ENCODE data around the gene STK4. TPM values are rescaled to one million over a fixed set of nuclear protein-coding genes. Genes with fewer than 3 reads are reported as not detected.

STK4 gene
- polyA plus RNA-seq, 1 donor from 2014 or later: 14.0 TPM

GRCh38 chr20:45036044-45036755 lies 69.9 kb downstream of the STK4 start:
- no peak overlapping the region for H3K4me3 ChIP-seq (ENCODE audit: low read length)
- H3K27me3 ChIP-seq (ENCODE audit: insufficient read depth, low read depth, low read length): no peaks in the 10 kb centered on the region
- no peak overlapping the region for H3K9ac ChIP-seq (ENCODE audit: low read length)
- H3K27ac ChIP-seq (ENCODE audit: low read length): no peak overlapping the region
- no peaks in the 10 kb centered on the region for H3K79me2 ChIP-seq (replicated peaks; ENCODE audit: insufficient read depth, low read length)
- H4K20me1 ChIP-seq (ENCODE audit: insufficient read depth): no peaks in the 10 kb centered on the region
- no peaks in the 10 kb centered on the region for H3K9me3 ChIP-seq (ENCODE audit: low read length)
- no peaks in the 10 kb centered on the region for H3K9me2 ChIP-seq (ENCODE audit: insufficient read depth, low read length)
- H3F3A ChIP-seq (ENCODE audit: insufficient read depth, low read length, poor library complexity, severe bottlenecking): no peaks in the 10 kb centered on the region
- no peak overlapping the region for H3K4me2 ChIP-seq (ENCODE audit: low read length)
- TF ChIP-seq CTCF (IDR thresholded peaks at IDR 0.05; ENCODE audit: poor library complexity, severe bottlenecking) (no peak), TAF1 (IDR thresholded peaks at IDR 0.05; ENCODE audit: low read depth) (no peak), EZH2 (IDR thresholded peaks at IDR 0.05; ENCODE audit: borderline replicate concordance, insufficient read depth, low read length, poor library complexity, severe bottlenecking) (no peak), EP300 (conservative IDR thresholded peaks at IDR 0.05; ENCODE audit: poor library complexity, severe bottlenecking) (no peak), SMC3 (conservative IDR thresholded peaks at IDR 0.05; ENCODE audit: poor library complexity) (no peak), RAD21 (conservative IDR thresholded peaks at IDR 0.05) (no peak), POLR2AphosphoS5 (IDR thresholded peaks at IDR 0.05) (no peak), MXI1 (conservative IDR thresholded peaks at IDR 0.05; ENCODE audit: poor library complexity, severe bottlenecking) (no peak)
- TF ChIP-seq, protein P1, sequence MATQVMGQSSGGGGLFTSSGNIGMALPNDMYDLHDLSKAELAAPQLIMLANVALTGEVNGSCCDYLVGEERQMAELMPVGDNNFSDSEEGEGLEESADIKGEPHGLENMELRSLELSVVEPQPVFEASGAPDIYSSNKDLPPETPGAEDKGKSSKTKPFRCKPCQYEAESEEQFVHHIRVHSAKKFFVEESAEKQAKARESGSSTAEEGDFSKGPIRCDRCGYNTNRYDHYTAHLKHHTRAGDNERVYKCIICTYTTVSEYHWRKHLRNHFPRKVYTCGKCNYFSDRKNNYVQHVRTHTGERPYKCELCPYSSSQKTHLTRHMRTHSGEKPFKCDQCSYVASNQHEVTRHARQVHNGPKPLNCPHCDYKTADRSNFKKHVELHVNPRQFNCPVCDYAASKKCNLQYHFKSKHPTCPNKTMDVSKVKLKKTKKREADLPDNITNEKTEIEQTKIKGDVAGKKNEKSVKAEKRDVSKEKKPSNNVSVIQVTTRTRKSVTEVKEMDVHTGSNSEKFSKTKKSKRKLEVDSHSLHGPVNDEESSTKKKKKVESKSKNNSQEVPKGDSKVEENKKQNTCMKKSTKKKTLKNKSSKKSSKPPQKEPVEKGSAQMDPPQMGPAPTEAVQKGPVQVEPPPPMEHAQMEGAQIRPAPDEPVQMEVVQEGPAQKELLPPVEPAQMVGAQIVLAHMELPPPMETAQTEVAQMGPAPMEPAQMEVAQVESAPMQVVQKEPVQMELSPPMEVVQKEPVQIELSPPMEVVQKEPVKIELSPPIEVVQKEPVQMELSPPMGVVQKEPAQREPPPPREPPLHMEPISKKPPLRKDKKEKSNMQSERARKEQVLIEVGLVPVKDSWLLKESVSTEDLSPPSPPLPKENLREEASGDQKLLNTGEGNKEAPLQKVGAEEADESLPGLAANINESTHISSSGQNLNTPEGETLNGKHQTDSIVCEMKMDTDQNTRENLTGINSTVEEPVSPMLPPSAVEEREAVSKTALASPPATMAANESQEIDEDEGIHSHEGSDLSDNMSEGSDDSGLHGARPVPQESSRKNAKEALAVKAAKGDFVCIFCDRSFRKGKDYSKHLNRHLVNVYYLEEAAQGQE (IDR thresholded peaks at IDR 0.05; ENCODE audit: borderline replicate concordance): no peak
- no peak overlapping the region for H2AFZ ChIP-seq (ENCODE audit: low read depth, low read length)
- no peaks in the 10 kb centered on the region for H3K36me3 ChIP-seq (ENCODE audit: insufficient read depth, low read length)

- Histone ChIP-seq H3K9me2 (ENCODE audit: insufficient read depth, low read length) (no peaks in the 10 kb centered on the region), H3K27me3 (ENCODE audit: insufficient read depth, low read depth, low read length) (no peaks in the 10 kb centered on the region), H4K20me1 (ENCODE audit: insufficient read depth) (no peaks in the 10 kb centered on the region), H3K36me3 (ENCODE audit: insufficient read depth, low read length) (no peaks in the 10 kb centered on the region), H3K9ac (ENCODE audit: low read length) (no peak overlapping the region), H2AFZ (ENCODE audit: low read depth, low read length) (no peak overlapping the region), H3K27ac (ENCODE audit: low read length) (no peak overlapping the region), H3F3A (ENCODE audit: insufficient read depth, low read length, poor library complexity, severe bottlenecking) (no peaks in the 10 kb centered on the region), H3K9me3 (ENCODE audit: low read length) (no peaks in the 10 kb centered on the region), H3K4me3 (ENCODE audit: low read length) (no peak overlapping the region), H3K4me2 (ENCODE audit: low read length) (no peak overlapping the region), H3K79me2 (replicated peaks; ENCODE audit: insufficient read depth, low read length) (no peaks in the 10 kb centered on the region)
- no peak for TF ChIP-seq TAF1 (IDR thresholded peaks at IDR 0.05; ENCODE audit: low read depth)
- TF ChIP-seq RAD21 (conservative IDR thresholded peaks at IDR 0.05): no peak
- no peak for TF ChIP-seq EP300 (conservative IDR thresholded peaks at IDR 0.05; ENCODE audit: poor library complexity, severe bottlenecking)
- TF ChIP-seq MXI1 (conservative IDR thresholded peaks at IDR 0.05; ENCODE audit: poor library complexity, severe bottlenecking): no peak
- TF ChIP-seq, protein P1 (IDR thresholded peaks at IDR 0.05; ENCODE audit: borderline replicate concordance): no peak
- TF ChIP-seq POLR2AphosphoS5 (IDR thresholded peaks at IDR 0.05): no peak
- TF ChIP-seq CTCF (IDR thresholded peaks at IDR 0.05; ENCODE audit: poor library complexity, severe bottlenecking): no peak
- no peak for TF ChIP-seq EZH2 (IDR thresholded peaks at IDR 0.05; ENCODE audit: borderline replicate concordance, insufficient read depth, low read length, poor library complexity, severe bottlenecking)
- TF ChIP-seq SMC3 (conservative IDR thresholded peaks at IDR 0.05; ENCODE audit: poor library complexity): no peak
Observed at GRCh38 chr20:45037050-45037449, 70.7 kb downstream of the STK4 start.
